ENCODE measurements around the gene CYBA. TPM values are rescaled to one million over a fixed set of nuclear protein-coding genes. Genes with fewer than 3 reads are reported as not detected.

Gene CYBA
- total RNA-seq, 2 experiments from 2014 or later = 262 to 265 TPM

DNA sequence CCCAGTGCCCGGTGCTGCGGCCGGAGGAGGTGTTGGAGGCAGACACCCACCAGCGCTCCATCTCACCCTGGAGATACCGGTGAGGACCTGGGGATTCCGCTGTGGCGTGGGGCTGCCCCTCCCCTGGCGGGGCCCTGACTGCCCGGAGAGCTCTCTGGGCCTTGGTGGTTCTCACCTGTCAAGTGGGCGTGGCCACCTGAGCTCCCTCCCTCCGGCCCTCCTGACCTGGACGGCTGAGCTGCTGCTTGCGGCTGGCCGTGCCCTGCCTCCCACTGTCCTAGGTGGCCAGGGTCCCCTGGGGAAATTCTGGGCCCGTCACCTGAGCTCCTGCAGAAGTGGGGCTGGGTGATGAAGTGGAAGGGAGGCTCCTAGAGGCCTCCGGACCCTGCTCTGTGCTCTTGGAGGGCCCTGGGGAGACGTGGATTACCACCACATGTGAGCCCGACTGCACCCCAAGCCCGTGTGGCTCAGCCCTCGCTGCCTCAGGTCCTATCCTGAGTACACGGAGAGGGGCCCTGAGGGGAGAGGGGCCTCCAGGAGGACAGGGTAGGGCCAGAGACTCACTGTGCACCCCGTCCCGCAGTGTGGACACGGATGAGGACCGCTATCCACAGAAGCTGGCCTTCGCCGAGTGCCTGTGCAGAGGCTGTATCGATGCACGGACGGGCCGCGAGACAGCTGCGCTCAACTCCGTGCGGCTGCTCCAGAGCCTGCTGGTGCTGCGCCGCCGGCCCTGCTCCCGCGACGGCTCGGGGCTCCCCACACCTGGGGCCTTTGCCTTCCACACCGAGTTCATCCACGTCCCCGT lies 11.4 kb downstream of the CYBA start:
- no peak for DNase-seq
- ChIA-PET POLR2A (interaction anchor here (1.0 kb wide), 1 partner anchor 20 kb away, joined by 3 read pairs; no protein-coding TSS in a partner anchor), CTCF (interaction anchor here (1.1 to 1.3 kb wide), 2 partner anchors 20 to 41 kb away, joined by 3 to 6 read pairs; no protein-coding TSS in a partner anchor)
- Mint-ChIP-seq H3K4me3 (no peak overlapping the region), H3K4me1 (ENCODE audit: low read depth) (peaks cover 43% of the 10 kb centered on the region), H3K9me3 (peaks cover 3% of the 10 kb centered on the region), H3K27ac (no peak overlapping the region), H3K36me3 (peaks cover 6% of the 10 kb centered on the region), H3K27me3 (peaks cover 26% of the 10 kb centered on the region)
- intact Hi-C loops (cut with micrococcal nuclease) = loop anchor here (10.0 kb wide), 1 partner anchor 45 kb away; the partner anchor contains the start of gene SNAI3

DNA sequence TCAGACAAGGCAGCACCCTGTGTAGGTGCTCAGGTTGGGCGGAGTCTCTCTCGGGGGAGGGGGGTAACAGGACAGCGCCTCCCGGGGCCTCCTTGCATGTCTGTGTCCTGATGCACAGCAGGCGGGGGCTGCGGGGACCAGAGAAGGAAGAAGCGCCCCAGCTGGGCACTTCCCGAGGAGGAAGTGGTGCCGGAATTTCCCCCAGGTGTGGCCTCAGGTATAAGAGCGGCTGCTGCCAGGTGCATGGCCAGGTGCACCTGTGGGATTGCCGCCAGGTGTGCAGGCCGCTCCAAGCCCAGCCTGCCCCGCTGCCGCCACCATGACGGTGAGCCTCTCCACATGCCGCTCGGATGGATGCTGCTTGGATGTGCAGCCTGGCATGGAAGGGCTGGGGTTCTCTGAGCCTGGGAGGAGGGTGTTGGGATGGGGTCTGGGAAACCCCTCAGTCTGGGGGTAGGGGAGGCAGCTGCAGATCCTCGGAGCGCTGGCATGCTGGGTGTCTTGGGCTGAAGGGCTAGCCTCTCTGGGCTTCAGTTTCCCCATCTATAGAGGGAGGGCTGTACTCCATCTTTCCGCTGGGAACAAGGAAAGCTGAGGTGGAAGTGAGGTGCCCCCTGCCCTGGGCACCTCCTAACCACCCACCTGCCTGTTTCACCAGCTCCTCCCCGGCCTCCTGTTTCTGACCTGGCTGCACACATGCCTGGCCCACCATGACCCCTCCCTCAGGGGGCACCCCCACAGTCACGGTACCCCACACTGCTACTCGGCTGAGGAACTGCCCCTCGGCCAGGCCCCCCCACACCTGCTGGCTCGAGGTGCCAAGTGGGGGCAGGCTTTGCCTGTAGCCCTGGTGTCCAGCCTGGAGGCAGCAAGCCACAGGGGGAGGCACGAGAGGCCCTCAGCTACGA lies 12.3 kb downstream of the CYBA start, which contains the start of gene IL17C:
TSS of gene IL17C (plus strand) at position 250 of the 908 bp plus-strand sequence. CDS start at position 320, 70 bp downstream.
- no peak for DNase-seq
- H3K27ac Mint-ChIP-seq = no peak within 1 kb of the TSS
- peaks cover 49% of the 10 kb centered on the region for H3K4me1 Mint-ChIP-seq (ENCODE audit: low read depth)
- ChIA-PET POLR2A (interaction anchor here (1.0 to 1.9 kb wide), 2 partner anchors 19 to 68 kb away, joined by 3 to 8 read pairs; partner anchors contain the start of gene ZC3H18), CTCF (interaction anchor here (1.2 to 1.3 kb wide), 2 partner anchors 19 to 219 kb away, joined by 3 to 4 read pairs; partner anchors contain the start of genes GALNS and TRAPPC2L)
- intact Hi-C loops (cut with micrococcal nuclease) = loop anchor here (10.0 kb wide), 1 partner anchor 46 kb away; the partner anchor contains the start of gene SNAI3
- peaks cover 3% of the 10 kb centered on the region for H3K9me3 Mint-ChIP-seq
- peaks cover 26% of the 10 kb centered on the region for H3K27me3 Mint-ChIP-seq
- H3K36me3 Mint-ChIP-seq = peaks cover 6% of the 10 kb centered on the region
- no peak within 1 kb of the TSS for H3K4me3 Mint-ChIP-seq

DNA sequence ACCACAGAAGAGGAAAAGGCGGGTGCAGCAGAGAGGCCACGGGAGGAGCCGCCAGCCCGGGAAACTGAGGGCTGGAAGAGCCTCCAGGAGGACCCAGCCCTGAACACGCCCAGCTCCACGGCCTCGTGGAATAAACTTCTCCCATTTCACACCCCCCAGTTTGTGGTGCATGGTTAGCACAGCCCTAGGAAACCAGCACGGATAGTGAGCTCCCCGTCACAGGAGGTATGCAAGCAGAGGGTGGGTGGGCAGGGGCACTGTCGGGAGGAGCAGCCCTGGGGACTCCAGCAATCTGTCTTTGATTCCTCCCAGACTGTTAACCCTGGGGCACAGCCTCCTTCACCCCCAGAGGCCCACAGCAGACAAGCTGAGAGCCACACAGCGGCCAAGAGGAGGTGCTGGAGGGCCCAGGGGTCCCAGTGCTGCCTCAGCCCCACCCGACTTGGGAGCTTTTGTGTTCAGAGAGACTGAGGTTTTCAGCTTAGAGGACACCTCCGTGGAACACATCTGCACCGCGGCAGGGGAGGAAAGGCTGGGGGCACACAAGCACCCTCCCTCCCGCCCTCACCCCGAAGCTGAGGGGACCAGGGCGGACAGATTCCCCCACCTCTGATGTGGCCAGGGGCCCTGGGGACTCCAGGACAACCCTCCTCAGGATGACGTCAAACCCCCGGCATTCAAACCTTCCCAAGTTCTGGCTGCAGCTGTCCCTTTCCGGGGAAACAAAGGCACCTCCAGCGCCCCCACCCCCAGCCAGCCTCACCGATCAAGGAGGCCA lies 14.2 kb downstream of the CYBA start:
- POLR2A ChIA-PET = interaction anchor here (1.1 to 1.9 kb wide), 6 partner anchors 13 to 66 kb away, joined by 3 to 8 read pairs (median 4); partner anchors contain the start of gene ZC3H18
- H3K4me3 Mint-ChIP-seq = no peak overlapping the region
- H3K27ac Mint-ChIP-seq = no peak overlapping the region
- H3K9me3 Mint-ChIP-seq = peaks cover 3% of the 10 kb centered on the region
- DNase-seq = no peak
- H3K4me1 Mint-ChIP-seq (ENCODE audit: low read depth) = peaks cover 59% of the 10 kb centered on the region
- CTCF ChIA-PET = interaction anchor here (1.0 to 1.2 kb wide), 4 partner anchors 16 to 221 kb away, joined by 3 to 4 read pairs (median 4); partner anchors contain the start of genes GALNS and TRAPPC2L
- peaks cover 26% of the 10 kb centered on the region for H3K27me3 Mint-ChIP-seq
- peaks cover 5% of the 10 kb centered on the region for H3K36me3 Mint-ChIP-seq
- intact Hi-C loops (cut with micrococcal nuclease) = loop anchor here (2.0 to 10.0 kb wide), 2 partner anchors 14 to 48 kb away; partner anchors contain the start of genes CYBA and SNAI3

DNA sequence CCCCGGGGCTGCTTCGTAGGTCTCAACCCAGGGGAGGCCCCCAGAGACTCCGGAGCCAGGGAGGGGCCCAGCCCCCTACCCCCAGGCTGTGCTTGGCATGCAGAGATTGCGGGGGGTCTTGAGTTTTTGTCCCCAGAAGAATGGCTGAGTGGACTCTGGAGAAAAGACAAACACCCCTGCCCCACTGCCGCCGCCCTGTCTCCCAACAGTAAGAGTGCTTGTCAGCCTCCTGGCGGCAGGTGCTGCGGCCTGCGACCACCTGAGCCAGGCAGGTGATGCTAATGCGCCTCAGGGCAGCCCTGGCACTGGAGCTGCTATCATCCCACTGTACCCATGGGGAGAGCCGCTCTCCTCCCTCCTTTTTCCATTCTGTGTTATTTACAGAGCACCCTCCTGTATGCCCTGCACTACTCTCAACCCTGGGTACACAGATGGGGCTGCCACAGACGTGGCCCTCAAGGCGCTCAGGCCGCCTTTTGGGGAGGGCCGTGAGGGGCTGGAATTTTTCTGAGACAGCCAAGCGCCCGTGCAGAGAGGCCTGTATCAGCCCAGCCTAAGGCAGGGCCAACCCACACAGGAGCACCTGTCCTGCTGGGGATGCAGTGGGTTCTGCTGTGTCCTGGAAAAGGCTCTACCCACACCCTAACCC lies 15.1 kb downstream of the CYBA start:
- no peak overlapping the region for H3K4me3 Mint-ChIP-seq
- H3K4me1 Mint-ChIP-seq (ENCODE audit: low read depth) = peaks cover 56% of the 10 kb centered on the region
- H3K27me3 Mint-ChIP-seq = peaks cover 25% of the 10 kb centered on the region
- ChIA-PET POLR2A (interaction anchor here (1.7 kb wide), 1 partner anchor 67 kb away, joined by 5 read pairs; no protein-coding TSS in a partner anchor), CTCF (no interaction called here)
- H3K27ac Mint-ChIP-seq = peak overlapping the region; percentile 33
- DNase-seq = no peak
- peaks cover 3% of the 10 kb centered on the region for H3K9me3 Mint-ChIP-seq
- peaks cover 10% of the 10 kb centered on the region for H3K36me3 Mint-ChIP-seq
- intact Hi-C loops (cut with micrococcal nuclease) = loop anchor here (2.0 to 10.0 kb wide), 2 partner anchors 15 to 49 kb away; partner anchors contain the start of genes CYBA and SNAI3

DNA sequence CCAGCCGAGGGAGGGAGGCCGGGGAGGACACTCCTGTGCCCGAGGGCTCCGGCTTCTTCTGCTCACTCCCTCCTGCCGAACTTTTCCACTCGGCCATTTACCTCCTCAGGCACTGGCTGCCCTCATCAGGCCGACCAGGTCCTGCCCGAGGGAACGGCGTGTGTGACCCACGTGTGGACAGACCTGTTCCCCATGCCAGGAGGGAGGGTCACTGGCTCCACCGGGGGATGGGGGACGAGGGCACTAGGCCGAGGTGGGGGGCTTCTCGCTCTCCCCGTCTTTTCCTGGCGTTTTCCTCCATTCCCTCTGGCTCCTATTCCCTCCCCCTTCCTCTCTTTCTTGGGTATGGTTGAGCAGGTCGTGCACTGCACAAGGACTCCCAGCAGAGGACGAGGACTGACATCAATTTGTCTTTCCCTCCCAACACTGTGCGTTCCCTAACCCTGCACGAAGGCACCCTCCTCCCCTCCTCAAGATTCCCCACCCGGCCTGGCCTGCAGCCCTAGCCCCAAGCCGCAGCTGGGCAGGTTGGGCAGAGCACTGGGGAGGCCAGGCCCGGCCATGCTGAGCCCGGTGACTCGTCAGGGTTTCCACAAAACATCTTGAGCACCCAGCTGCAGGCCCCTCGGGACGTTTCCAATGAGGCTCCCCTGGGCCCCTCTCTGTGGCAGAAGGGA lies 15.7 kb downstream of the CYBA start:
- peaks cover 52% of the 10 kb centered on the region for H3K4me1 Mint-ChIP-seq (ENCODE audit: low read depth)
- H3K27me3 Mint-ChIP-seq = peaks cover 21% of the 10 kb centered on the region
- H3K36me3 Mint-ChIP-seq = peaks cover 10% of the 10 kb centered on the region
- DNase-seq = no peak
- peaks cover 3% of the 10 kb centered on the region for H3K9me3 Mint-ChIP-seq
- ChIA-PET CTCF (no interaction called here), POLR2A (no interaction called here)
- H3K27ac Mint-ChIP-seq = no peak overlapping the region
- peak overlapping the region; percentile 61 for H3K4me3 Mint-ChIP-seq
- intact Hi-C loops (cut with micrococcal nuclease) = loop anchor here (5.0 to 10.0 kb wide), 2 partner anchors 43 to 50 kb away; partner anchors contain the start of gene SNAI3

DNA sequence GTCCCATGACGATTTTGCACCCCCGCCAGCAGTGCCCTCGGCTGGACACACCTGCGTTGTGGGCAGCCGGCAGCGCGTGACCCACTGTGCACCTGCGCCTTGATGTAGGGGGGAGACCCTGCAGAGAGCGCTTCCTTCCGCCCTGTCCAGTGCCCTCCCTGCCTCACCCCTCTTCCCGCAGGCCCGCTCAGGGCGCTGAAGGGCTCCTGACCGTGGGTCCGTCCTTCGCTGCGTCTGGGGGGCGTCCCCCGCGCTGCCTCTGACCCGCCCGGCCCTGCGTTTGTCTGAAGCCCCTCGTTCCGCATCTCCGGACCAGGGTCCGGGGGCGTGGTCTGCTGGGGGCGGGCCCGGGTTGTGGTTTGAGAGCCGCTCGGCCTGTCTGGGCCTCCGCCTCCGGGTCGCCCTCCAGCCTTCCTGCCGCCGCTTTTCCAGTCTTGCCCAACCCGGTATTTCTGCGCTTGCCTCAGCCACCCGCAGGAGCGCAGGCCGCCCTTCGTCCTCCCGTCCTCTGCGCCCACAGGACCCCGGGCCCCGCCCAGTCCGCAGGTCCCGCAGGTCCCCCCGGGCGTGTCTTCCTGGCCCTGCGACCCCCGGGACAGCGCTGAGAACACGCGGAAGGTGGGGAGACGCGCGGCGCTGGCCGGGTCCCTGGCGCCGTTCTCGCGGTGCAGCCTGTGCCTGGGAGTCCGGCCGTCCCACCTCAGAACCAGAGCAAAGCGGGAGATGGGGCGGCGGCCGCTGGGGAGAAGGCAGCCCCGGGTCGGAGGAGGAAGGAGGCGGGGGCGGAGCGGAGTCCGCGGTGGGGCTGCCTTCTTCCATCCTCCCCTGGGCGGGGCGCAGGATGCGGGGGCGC lies 16.5 kb downstream of the CYBA start:
- ChIA-PET CTCF (interaction anchor here (1.1 to 2.8 kb wide), 5 partner anchors 14 to 159 kb away, joined by 3 to 14 read pairs (median 4); no protein-coding TSS in a partner anchor), POLR2A (no interaction called here)
- peaks cover 19% of the 10 kb centered on the region for H3K27me3 Mint-ChIP-seq
- peaks cover 3% of the 10 kb centered on the region for H3K9me3 Mint-ChIP-seq
- H3K4me3 Mint-ChIP-seq = peak overlapping the region; percentile 66
- H3K27ac Mint-ChIP-seq = no peak overlapping the region
- H3K4me1 Mint-ChIP-seq (ENCODE audit: low read depth) = peaks cover 48% of the 10 kb centered on the region
- H3K36me3 Mint-ChIP-seq = peaks cover 15% of the 10 kb centered on the region
- peak; percentile 72 for DNase-seq
- intact Hi-C loops (cut with micrococcal nuclease) = loop anchor here (5.0 to 10.0 kb wide), 2 partner anchors 42 to 50 kb away; partner anchors contain the start of gene SNAI3

DNA sequence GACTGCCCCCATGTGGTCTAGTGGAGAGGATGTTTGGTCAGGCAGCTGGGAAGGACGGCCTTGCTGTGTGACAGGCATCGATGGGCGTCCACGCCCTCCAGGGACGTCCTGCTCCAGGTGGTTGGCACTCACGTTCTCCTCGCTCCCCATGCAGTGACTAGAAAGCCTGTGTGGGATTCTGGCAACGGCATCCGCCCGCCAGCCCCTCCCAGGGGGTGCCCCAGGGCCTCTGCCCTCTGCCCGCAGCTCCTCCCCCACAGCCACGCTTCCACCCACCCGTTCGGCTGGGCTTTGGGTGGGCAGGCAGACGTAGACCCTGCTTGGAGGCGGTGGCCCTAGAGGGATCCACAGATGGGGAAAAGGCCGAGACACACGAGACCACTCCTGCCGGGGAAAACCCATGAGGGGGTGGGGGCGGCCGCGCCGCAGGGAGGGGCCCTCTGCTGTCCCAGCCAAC lies 17.1 kb downstream of the CYBA start:
- Mint-ChIP-seq H3K4me3 (peak overlapping the region; percentile 66), H3K4me1 (ENCODE audit: low read depth) (peaks cover 46% of the 10 kb centered on the region), H3K27me3 (peaks cover 17% of the 10 kb centered on the region), H3K9me3 (peaks cover 3% of the 10 kb centered on the region), H3K27ac (peak overlapping the region; percentile 54), H3K36me3 (peaks cover 16% of the 10 kb centered on the region)
- ChIA-PET POLR2A (interaction anchor here (0.9 to 1.5 kb wide), 4 partner anchors 16 to 175 kb away, joined by 3 to 6 read pairs (median 4); partner anchors contain the start of gene ZC3H18), CTCF (interaction anchor here (0.6 to 2.8 kb wide), 10 partner anchors 13 to 160 kb away, joined by 3 to 14 read pairs (median 4); no protein-coding TSS in a partner anchor)
- intact Hi-C loops (cut with micrococcal nuclease) = loop anchor here (5.0 to 10.0 kb wide), 2 partner anchors 41 to 51 kb away; partner anchors contain the start of gene SNAI3
- peak; percentile 78 for DNase-seq

DNA sequence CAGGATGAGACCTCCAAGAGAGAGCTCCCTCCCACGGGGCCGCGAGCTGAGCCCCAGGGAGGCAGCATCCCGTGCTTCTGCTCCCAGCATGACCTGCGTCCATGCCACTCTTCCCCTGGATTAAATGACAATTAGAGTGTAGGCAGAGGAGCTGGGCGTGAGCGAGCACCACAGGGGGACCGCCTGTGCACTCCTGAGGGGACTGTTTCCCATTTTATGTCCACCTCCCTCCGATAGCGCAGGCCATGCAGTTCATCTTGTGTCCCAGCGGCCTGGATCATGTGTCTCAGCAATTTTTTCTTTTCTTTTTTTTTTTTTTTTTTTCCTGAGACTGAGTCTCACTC lies 18.3 kb downstream of the CYBA start:
- CTCF ChIA-PET = interaction anchor here (1.3 to 2.8 kb wide), 4 partner anchors 12 to 75 kb away, joined by 3 to 14 read pairs (median 4); no protein-coding TSS in a partner anchor
- peaks cover 20% of the 10 kb centered on the region for H3K36me3 Mint-ChIP-seq
- H3K9me3 Mint-ChIP-seq = peaks cover 3% of the 10 kb centered on the region
- peaks cover 8% of the 10 kb centered on the region for H3K27me3 Mint-ChIP-seq
- intact Hi-C loops (cut with micrococcal nuclease) = loop anchor here (5.0 to 10.0 kb wide), 2 partner anchors 40 to 52 kb away; partner anchors contain the start of gene SNAI3
- H3K4me1 Mint-ChIP-seq (ENCODE audit: low read depth) = peaks cover 35% of the 10 kb centered on the region
- POLR2A ChIA-PET = interaction anchor here (1.5 kb wide), 1 partner anchor 17 kb away, joined by 6 read pairs; no protein-coding TSS in a partner anchor
- no peak for DNase-seq
- H3K4me3 Mint-ChIP-seq = no peak overlapping the region
- H3K27ac Mint-ChIP-seq = no peak overlapping the region

All from activated CD4-positive, alpha-beta memory T cell treated with anti-CD3 and anti-CD28 coated beads for 36 hours (primary cell).